Measurements from ENCODE around the gene ABCF3.

ABCF3 gene

GRCh38 chr3:184186184-184186901 is at the start of gene ABCF3:
TSS of gene ABCF3 (plus strand) at chr3:184186199. CDS start at chr3:184186208, 9 bp downstream.
- TF ChIP-seq CTCF (IDR thresholded peaks at IDR 0.05; ENCODE audit: control insufficient read depth, extremely low read depth, insufficient read depth) = no peak
- peak within 1 kb of the TSS; percentile 83 for H3K4me3 ChIP-seq (ENCODE audit: low read depth, low read length)
- DNase-seq (ENCODE audit: low read depth) = peak; percentile 13

- no peak for TF ChIP-seq CTCF (IDR thresholded peaks at IDR 0.05; ENCODE audit: control insufficient read depth, extremely low read depth, insufficient read depth)
- no peak for DNase-seq (ENCODE audit: low read depth)
- no peak overlapping the region for H3K4me3 ChIP-seq (ENCODE audit: low read depth, low read length)
Measured at GRCh38 chr3:184140436-184140835, 45.6 kb upstream of the ABCF3 start.

GRCh38 chr3:184142199-184142598 is 43.8 kb upstream of the ABCF3 start:
- no peak for TF ChIP-seq CTCF (IDR thresholded peaks at IDR 0.05; ENCODE audit: control insufficient read depth, extremely low read depth, insufficient read depth)
- no peak overlapping the region for H3K4me3 ChIP-seq (ENCODE audit: low read depth, low read length)
- no peak for DNase-seq (ENCODE audit: low read depth)

GRCh38 chr3:184143327-184143726 is 42.7 kb upstream of the ABCF3 start:
- H3K4me3 ChIP-seq (ENCODE audit: low read depth, low read length) = no peak overlapping the region
- DNase-seq (ENCODE audit: low read depth) = no peak
- no peak for TF ChIP-seq CTCF (IDR thresholded peaks at IDR 0.05; ENCODE audit: control insufficient read depth, extremely low read depth, insufficient read depth)

GRCh38 chr3:184144505-184144904 is 41.5 kb upstream of the ABCF3 start:
- no peak for TF ChIP-seq CTCF (IDR thresholded peaks at IDR 0.05; ENCODE audit: control insufficient read depth, extremely low read depth, insufficient read depth)
- peak; percentile 83 for DNase-seq (ENCODE audit: low read depth)
- peak overlapping the region; percentile 16; the same call in 1 of the 2 replicates for H3K4me3 ChIP-seq (ENCODE audit: low read depth, low read length)

- peak; percentile 86 for DNase-seq (ENCODE audit: low read depth)
- peak; percentile 85 for TF ChIP-seq CTCF (IDR thresholded peaks at IDR 0.05; ENCODE audit: control insufficient read depth, extremely low read depth, insufficient read depth)
- H3K4me3 ChIP-seq (ENCODE audit: low read depth, low read length) = no peak overlapping the region
Measured at GRCh38 chr3:184145111-184145524, 40.9 kb upstream of the ABCF3 start.

All from LNCaP clone FGC (cell line).